NB4 (cell line): ENCODE results near the gene SIGLEC10.

Source experiments
- CTCF ChIP-seq: IDR thresholded peaks from one replicate; pipeline ENCODE4 v1.5.1; 2012; ENCODE audit warnings: low read depth, low read length
- MYC ChIP-seq: IDR thresholded peaks from 2 replicates; pipeline ENCODE4 v1.6.1; 2011; ENCODE audit warnings: low read depth, low read length
- POLR2A ChIP-seq: IDR thresholded peaks from 2 replicates; pipeline ENCODE4 v1.6.1; 2011; ENCODE audit warnings: mild to moderate bottlenecking; ENCODE audit not compliant: insufficient read length; ENCODE audit errors: extremely low read depth
- TF ChIP-seq, protein P1 (sequence below): IDR thresholded peaks from 2 replicates; pipeline ENCODE4 v1.6.1; 2011; ENCODE audit warnings: low read depth, low read length

GRCh38 chr19:51433043-51433442 lies 15.6 kb upstream of the SIGLEC10 start:
- TF ChIP-seq POLR2A = no peak
- no peak for TF ChIP-seq CTCF
- TF ChIP-seq, protein P1, sequence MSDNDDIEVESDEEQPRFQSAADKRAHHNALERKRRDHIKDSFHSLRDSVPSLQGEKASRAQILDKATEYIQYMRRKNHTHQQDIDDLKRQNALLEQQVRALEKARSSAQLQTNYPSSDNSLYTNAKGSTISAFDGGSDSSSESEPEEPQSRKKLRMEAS = no peak
- no peak for TF ChIP-seq MYC
